RWPE1 (cell line): ENCODE data around the gene ZNF81.
"Not testable (repeated sequence)": the region's sequence is repeated elsewhere in the genome, so short reads cannot be mapped to it uniquely, and the experiment has no call there.

Experiments
- CTCF ChIA-PET: fragments of 350-600 bp; sonication (Branson Sonifier 250); formaldehyde crosslinking; extraction: SDS; loops from one replicate; lab custom pipeline; 2021; lab: Yijun Ruan, JAX
- POLR2A ChIA-PET: fragments of 400-600 bp; formaldehyde crosslinking; extraction: SDS; loops from one replicate; lab custom pipeline; 2020; ENCODE audit warnings: antibody characterized with exemption; ENCODE audit not compliant: low non-redundant PET; lab: Yijun Ruan, JAX
- DNase-seq: peaks from one replicate; pipeline ENCODE4 v3.0.0; 2012; ENCODE audit warnings: low spot score
- H3K27ac ChIP-seq: fragments of 450-650 bp; 2 replicates; pipeline ENCODE4 v1.5.1; 2017
- TF ChIP-seq, protein P1 (sequence below): fragments of 450-650 bp; conservative IDR thresholded peaks from 2 replicates; pipeline ENCODE4 v1.5.1; 2017; ENCODE audit warnings: low read depth, mild to moderate bottlenecking

The ZNF81 gene

DNA sequence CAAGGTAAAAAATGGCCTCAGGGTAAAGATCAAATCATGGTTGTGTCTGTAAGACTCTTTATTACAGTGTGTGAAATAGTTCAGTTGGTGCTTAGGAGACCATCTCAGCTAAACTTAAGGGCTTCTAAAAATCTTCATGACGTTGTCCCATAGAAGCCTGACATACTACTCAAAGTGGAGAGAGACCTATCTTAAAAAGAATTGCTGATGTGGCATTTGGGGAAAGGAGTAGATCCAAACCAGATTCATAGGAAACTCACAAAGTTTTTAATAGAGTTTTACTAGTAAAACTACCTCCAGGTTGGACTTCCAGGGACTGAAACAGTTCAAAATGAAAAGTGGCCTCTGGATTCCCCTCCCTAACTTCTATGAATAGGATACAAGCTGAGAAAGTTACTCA, 81.6 kb downstream of the ZNF81 start:
- ChIA-PET CTCF (no interaction called here), POLR2A (no interaction called here)
- H3K27ac ChIP-seq = no peak overlapping the region

DNA sequence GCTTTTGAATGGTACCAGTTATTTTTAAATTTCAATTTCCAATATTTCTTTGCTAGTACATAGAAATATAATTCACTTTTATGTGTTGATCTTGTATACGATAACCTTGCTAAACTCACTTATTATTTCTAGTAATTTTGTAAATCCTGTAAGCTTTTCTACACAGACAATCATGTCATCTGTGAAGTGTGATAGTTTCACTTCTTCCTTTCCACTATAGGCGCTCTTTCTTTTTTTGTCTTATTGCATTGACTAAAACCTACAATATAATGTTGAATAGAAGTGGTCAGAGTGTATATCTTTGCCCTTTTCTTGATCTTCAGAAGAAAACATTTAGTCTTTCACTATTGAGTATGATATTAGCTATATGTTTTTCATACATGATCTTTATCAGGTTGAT, 90.5 kb downstream of the ZNF81 start:
- TF ChIP-seq, protein P1, sequence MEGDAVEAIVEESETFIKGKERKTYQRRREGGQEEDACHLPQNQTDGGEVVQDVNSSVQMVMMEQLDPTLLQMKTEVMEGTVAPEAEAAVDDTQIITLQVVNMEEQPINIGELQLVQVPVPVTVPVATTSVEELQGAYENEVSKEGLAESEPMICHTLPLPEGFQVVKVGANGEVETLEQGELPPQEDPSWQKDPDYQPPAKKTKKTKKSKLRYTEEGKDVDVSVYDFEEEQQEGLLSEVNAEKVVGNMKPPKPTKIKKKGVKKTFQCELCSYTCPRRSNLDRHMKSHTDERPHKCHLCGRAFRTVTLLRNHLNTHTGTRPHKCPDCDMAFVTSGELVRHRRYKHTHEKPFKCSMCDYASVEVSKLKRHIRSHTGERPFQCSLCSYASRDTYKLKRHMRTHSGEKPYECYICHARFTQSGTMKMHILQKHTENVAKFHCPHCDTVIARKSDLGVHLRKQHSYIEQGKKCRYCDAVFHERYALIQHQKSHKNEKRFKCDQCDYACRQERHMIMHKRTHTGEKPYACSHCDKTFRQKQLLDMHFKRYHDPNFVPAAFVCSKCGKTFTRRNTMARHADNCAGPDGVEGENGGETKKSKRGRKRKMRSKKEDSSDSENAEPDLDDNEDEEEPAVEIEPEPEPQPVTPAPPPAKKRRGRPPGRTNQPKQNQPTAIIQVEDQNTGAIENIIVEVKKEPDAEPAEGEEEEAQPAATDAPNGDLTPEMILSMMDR = no peak
- ChIA-PET POLR2A (no interaction called here), CTCF (interaction anchor here (0.5 kb wide), 1 partner anchor 381 kb away, joined by 4 read pairs; no protein-coding TSS in a partner anchor)
- no peak overlapping the region for H3K27ac ChIP-seq
- DNase-seq = no peak

More for the DNA sequence above, 81.6 kb downstream of the ZNF81 start:
- no peak for DNase-seq
- TF ChIP-seq, protein P1 = no peak

DNA sequence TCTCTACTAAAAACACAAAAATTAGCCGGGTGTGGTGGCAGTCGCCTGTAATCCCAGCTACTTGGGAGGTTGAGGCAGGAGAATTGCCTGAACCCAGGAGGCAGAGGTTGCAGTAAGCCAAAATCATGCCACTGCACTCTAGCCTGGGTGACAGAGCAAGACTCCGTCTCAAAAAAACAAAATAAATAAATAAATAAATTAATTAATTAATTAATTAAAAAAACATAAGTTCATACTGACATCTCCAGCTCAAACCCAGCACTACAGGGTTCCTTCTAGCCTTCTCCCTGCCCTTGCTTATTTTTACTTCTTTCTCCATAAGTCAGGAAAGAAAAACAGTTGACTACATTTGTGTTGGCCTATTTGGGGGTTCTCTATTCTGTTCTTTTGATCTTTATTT, 95.3 kb downstream of the ZNF81 start:
- CTCF ChIA-PET, H3K27ac ChIP-seq, POLR2A ChIA-PET, DNase-seq: not testable (repeated sequence)

- POLR2A ChIA-PET = no interaction called here
- CTCF ChIA-PET = no interaction called here
- no peak for DNase-seq
- TF ChIP-seq, protein P1 = no peak
- H3K27ac ChIP-seq = no peak overlapping the region
Measured at GRCh38 chrX:47933946-47934345, 97.2 kb downstream of the ZNF81 start.

DNA sequence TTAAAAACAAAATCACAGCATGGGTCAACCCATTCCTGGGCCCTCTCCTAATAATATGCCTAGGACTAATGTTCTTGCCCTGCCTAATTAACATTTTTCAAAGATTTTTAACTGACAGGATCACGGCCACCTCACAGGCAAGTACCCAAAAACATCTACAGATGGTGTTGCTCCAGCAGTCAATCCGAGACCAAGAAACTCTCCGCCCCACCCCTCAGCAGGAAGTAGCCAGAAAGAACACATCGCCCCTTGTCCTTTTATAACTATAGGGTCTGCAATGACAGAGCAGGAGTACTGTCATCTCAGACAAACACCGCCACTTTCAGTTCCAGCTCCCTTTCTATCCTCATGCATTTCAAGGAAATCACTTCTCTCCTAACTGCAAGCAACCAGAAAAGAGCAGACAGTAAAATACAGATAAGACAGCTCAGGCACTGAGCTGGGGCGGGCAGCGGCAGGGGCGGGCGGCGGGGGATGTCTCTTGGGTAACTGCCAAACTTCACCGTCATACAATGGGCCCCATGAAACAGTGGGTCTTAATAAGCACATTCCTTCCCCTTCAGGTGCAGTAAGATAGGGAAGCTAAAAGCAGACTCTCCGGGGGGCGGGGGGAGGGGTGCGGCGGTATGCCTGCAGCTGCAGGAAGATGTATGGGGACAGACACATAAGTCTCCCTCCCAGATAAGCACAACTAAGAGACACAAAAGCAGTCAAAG, 99.7 kb downstream of the ZNF81 start:
- DNase-seq = no peak
- ChIA-PET POLR2A (no interaction called here), CTCF (no interaction called here)
- no peak overlapping the region for H3K27ac ChIP-seq
- TF ChIP-seq, protein P1 = no peak

- H3K27ac ChIP-seq = no peak overlapping the region
- ChIA-PET POLR2A (no interaction called here), CTCF (no interaction called here)
- TF ChIP-seq, protein P1 = no peak
- DNase-seq = no peak
Measured at GRCh38 chrX:47936940-47937317, 100.2 kb downstream of the ZNF81 start.

DNA sequence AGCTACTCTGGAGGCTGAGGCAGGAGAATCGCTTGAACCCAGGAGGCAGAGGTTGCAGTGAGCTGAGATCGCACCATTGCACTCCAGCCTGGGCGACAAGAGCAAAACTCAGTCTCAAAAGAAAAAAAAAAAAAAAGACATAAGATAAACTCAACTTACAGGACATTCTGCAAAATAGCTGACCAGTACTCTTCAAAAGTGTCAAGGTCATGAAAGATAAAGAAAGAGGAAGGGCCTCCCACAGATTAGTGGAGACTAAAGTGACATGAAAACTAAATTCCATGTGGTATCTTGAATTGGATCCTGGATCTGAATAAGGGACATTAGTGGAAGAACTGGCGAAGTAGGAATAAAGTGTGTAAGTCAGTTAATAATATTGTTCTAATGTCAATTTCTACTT, 103.7 kb downstream of the ZNF81 start:
- TF ChIP-seq, protein P1 = no peak
- H3K27ac ChIP-seq = no peak overlapping the region
- ChIA-PET CTCF (no interaction called here), POLR2A (no interaction called here)
- no peak for DNase-seq
